ENCODE results near the gene BTAF1. TPM values are rescaled to one million over a fixed set of nuclear protein-coding genes. Genes with fewer than 3 reads are reported as not detected.

The BTAF1 gene
- total RNA-seq, 1 donor from 2014 or later = 29.2 TPM

DNA sequence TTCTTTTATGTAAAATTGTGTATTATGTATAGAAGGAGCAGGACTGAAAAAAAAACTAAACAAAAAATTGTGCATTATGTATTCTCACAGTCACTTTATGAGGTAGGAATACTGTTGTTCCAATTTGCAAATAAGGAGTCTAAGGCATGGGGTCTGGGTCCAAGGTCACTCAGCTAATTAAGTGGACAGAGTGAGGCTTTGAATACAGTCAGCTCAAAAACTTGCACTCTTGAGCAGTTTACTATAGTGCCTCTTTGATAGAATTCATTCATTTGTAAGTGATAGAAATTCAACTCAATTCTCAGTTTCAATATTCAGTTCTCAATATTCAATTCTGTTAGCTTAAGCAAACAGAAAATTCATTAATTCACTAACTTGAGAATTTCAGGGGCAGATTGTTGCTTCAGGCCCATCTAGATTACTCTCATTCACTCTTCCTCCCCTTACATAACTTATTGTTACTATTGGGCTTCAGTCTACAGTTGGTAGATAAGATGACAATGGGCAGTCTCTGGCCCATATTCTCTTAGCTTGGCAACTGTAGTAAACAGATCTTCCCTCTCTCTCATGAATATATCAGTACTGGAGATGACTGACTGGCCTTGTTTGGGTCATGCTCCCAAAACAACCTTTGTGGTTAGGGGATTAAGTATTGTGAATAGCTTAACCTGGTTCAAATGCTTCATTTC is 86.6 kb downstream of the BTAF1 start:
- no peaks in the 10 kb centered on the region for H3K4me1 ChIP-seq (ENCODE audit: insufficient read depth, low read length)
- H2AFZ ChIP-seq (ENCODE audit: low read depth, low read length) = no peak overlapping the region
- no peaks in the 10 kb centered on the region for H3K9me3 Mint-ChIP-seq (ENCODE audit: unreplicated experiment)
- TF ChIP-seq EZH2 (IDR thresholded peaks at IDR 0.05; ENCODE audit: insufficient read depth, low read length) = no peak
- TF ChIP-seq, protein P1, sequence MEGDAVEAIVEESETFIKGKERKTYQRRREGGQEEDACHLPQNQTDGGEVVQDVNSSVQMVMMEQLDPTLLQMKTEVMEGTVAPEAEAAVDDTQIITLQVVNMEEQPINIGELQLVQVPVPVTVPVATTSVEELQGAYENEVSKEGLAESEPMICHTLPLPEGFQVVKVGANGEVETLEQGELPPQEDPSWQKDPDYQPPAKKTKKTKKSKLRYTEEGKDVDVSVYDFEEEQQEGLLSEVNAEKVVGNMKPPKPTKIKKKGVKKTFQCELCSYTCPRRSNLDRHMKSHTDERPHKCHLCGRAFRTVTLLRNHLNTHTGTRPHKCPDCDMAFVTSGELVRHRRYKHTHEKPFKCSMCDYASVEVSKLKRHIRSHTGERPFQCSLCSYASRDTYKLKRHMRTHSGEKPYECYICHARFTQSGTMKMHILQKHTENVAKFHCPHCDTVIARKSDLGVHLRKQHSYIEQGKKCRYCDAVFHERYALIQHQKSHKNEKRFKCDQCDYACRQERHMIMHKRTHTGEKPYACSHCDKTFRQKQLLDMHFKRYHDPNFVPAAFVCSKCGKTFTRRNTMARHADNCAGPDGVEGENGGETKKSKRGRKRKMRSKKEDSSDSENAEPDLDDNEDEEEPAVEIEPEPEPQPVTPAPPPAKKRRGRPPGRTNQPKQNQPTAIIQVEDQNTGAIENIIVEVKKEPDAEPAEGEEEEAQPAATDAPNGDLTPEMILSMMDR (IDR thresholded peaks at IDR 0.05; ENCODE audit: insufficient read depth, low read depth, low read length) = no peak
- FAIRE-seq (no peak), DNase-seq (ENCODE audit: low read depth) (no peak)
- peaks cover 6% of the 10 kb centered on the region for H3K4me1 Mint-ChIP-seq (ENCODE audit: low read depth, unreplicated experiment)
- peaks cover 4% of the 10 kb centered on the region for H4K20me1 ChIP-seq (ENCODE audit: insufficient read depth, low read length)
- H3K27ac Mint-ChIP-seq (ENCODE audit: unreplicated experiment) = no peak overlapping the region
- no peak overlapping the region for H3K27ac ChIP-seq (ENCODE audit: low read depth, low read length)
- H3K9ac ChIP-seq (ENCODE audit: low read length) = no peak overlapping the region
- no peaks in the 10 kb centered on the region for H3K79me2 ChIP-seq (ENCODE audit: insufficient read depth, low read length)
- peaks cover 7% of the 10 kb centered on the region for H3K36me3 Mint-ChIP-seq (ENCODE audit: low read depth, unreplicated experiment)
- no peaks in the 10 kb centered on the region for H3K27me3 ChIP-seq (ENCODE audit: insufficient read depth, low read length)
- no peak overlapping the region for H3K4me2 ChIP-seq (ENCODE audit: low read length)
- no peaks in the 10 kb centered on the region for H3K9me3 ChIP-seq (ENCODE audit: insufficient read depth, low read depth, low read length)
- H3K36me3 ChIP-seq (ENCODE audit: insufficient read depth, low read length) = peaks cover 14% of the 10 kb centered on the region
- no peak overlapping the region for H3K4me3 Mint-ChIP-seq (ENCODE audit: unreplicated experiment)
- H3K27me3 Mint-ChIP-seq (ENCODE audit: low read depth, unreplicated experiment) = no peaks in the 10 kb centered on the region
- H3K4me3 ChIP-seq (ENCODE audit: insufficient read depth, low read depth, low read length) = no peak overlapping the region

- Mint-ChIP-seq H3K9me3 (ENCODE audit: unreplicated experiment) (no peaks in the 10 kb centered on the region), H3K27ac (ENCODE audit: unreplicated experiment) (no peak overlapping the region), H3K4me1 (ENCODE audit: low read depth, unreplicated experiment) (peaks cover 6% of the 10 kb centered on the region), H3K27me3 (ENCODE audit: low read depth, unreplicated experiment) (no peaks in the 10 kb centered on the region), H3K4me3 (ENCODE audit: unreplicated experiment) (no peak overlapping the region), H3K36me3 (ENCODE audit: low read depth, unreplicated experiment) (peaks cover 9% of the 10 kb centered on the region)
- Histone ChIP-seq H3K9ac (ENCODE audit: low read length) (no peak overlapping the region), H3K36me3 (ENCODE audit: insufficient read depth, low read length) (peaks cover 16% of the 10 kb centered on the region), H4K20me1 (ENCODE audit: insufficient read depth, low read length) (peaks cover 4% of the 10 kb centered on the region), H3K4me1 (ENCODE audit: insufficient read depth, low read length) (no peaks in the 10 kb centered on the region), H3K27me3 (ENCODE audit: insufficient read depth, low read length) (no peaks in the 10 kb centered on the region), H3K4me3 (ENCODE audit: insufficient read depth, low read depth, low read length) (no peak overlapping the region), H3K27ac (ENCODE audit: low read depth, low read length) (no peak overlapping the region), H3K79me2 (ENCODE audit: insufficient read depth, low read length) (no peaks in the 10 kb centered on the region), H3K4me2 (ENCODE audit: low read length) (no peak overlapping the region), H3K9me3 (ENCODE audit: insufficient read depth, low read depth, low read length) (no peaks in the 10 kb centered on the region), H2AFZ (ENCODE audit: low read depth, low read length) (no peak overlapping the region)
- FAIRE-seq = peak; percentile 77
- peak; percentile 67 for DNase-seq (ENCODE audit: low read depth)
- no peak for TF ChIP-seq EZH2 (IDR thresholded peaks at IDR 0.05; ENCODE audit: insufficient read depth, low read length)
- TF ChIP-seq, protein P1 (IDR thresholded peaks at IDR 0.05; ENCODE audit: insufficient read depth, low read depth, low read length) = no peak
These were observed 88.1 kb downstream of the BTAF1 start for GRCh38 chr10:92011560-92012214.

DNA sequence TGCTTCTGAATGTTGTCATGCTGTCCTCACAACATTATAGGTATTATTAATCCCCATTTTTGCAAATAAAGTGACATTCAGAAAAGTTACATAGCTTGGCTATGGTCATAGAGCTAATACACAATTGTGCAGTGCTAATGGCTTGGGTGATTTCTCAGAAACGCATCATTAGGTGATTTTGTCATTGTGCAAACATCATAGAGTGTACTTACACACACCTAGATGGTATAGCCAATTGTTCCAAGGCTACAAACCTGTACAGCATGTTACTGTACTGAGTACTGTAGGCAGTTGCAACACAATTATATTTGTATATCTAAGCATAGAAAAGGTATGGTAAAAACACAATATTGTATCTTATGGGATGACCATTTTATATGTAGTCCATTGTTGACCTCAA is 91.0 kb downstream of the BTAF1 start:
- H3K79me2 ChIP-seq (ENCODE audit: insufficient read depth, low read length) = no peaks in the 10 kb centered on the region
- no peak overlapping the region for H3K4me2 ChIP-seq (ENCODE audit: low read length)
- Mint-ChIP-seq H3K36me3 (ENCODE audit: low read depth, unreplicated experiment) (peaks cover 13% of the 10 kb centered on the region), H3K27ac (ENCODE audit: unreplicated experiment) (no peak overlapping the region), H3K4me3 (ENCODE audit: unreplicated experiment) (no peak overlapping the region), H3K27me3 (ENCODE audit: low read depth, unreplicated experiment) (no peaks in the 10 kb centered on the region), H3K9me3 (ENCODE audit: unreplicated experiment) (no peaks in the 10 kb centered on the region), H3K4me1 (ENCODE audit: low read depth, unreplicated experiment) (peaks cover 6% of the 10 kb centered on the region)
- no peak overlapping the region for H3K27ac ChIP-seq (ENCODE audit: low read depth, low read length)
- H3K4me1 ChIP-seq (ENCODE audit: insufficient read depth, low read length) = no peaks in the 10 kb centered on the region
- H3K9ac ChIP-seq (ENCODE audit: low read length) = no peak overlapping the region
- peaks cover 4% of the 10 kb centered on the region for H4K20me1 ChIP-seq (ENCODE audit: insufficient read depth, low read length)
- DNase-seq (ENCODE audit: low read depth) (no peak), FAIRE-seq (no peak)
- no peak overlapping the region for H3K4me3 ChIP-seq (ENCODE audit: insufficient read depth, low read depth, low read length)
- H3K9me3 ChIP-seq (ENCODE audit: insufficient read depth, low read depth, low read length) = no peaks in the 10 kb centered on the region
- TF ChIP-seq, protein P1 (IDR thresholded peaks at IDR 0.05; ENCODE audit: insufficient read depth, low read depth, low read length) = no peak
- no peak for TF ChIP-seq EZH2 (IDR thresholded peaks at IDR 0.05; ENCODE audit: insufficient read depth, low read length)
- peaks cover 37% of the 10 kb centered on the region for H3K36me3 ChIP-seq (ENCODE audit: insufficient read depth, low read length)
- H3K27me3 ChIP-seq (ENCODE audit: insufficient read depth, low read length) = no peaks in the 10 kb centered on the region
- H2AFZ ChIP-seq (ENCODE audit: low read depth, low read length) = no peak overlapping the region

Data from astrocyte (in vitro differentiated cells and primary cell).